Adrenal gland (tissue), 5 donors: ENCODE results near the gene BMP5.

Experiments used
- CTCF ChIP-seq, 6 experiments: fragments of 450-650 bp in 4 of 6; fragments of 200-600 bp in 2 of 6; sonication (generic) in 1 of 6; IDR thresholded peaks; 1 replicate in 5 of 6; 2 replicates in 1 of 6; pipeline versions ENCODE4 v1.5.1 to v1.8.0; 2016 to 2021; ENCODE audit warnings: antibody characterized with exemption in 6 of 6, mild to moderate bottlenecking in 2 of 6, moderate library complexity in 1 of 6
- POLR2A ChIP-seq, 2 donors: fragments of 450-650 bp; IDR thresholded peaks; one replicate each; pipeline ENCODE4 v1.6.1; 2017; ENCODE audit warnings: antibody characterized with exemption in 2 of 2, mild to moderate bottlenecking in 2 of 2, moderate library complexity in 1 of 2
- donor health status: DM: no; HTN: no; CAD: no.

- TF ChIP-seq CTCF (IDR thresholded peaks at IDR 0.05) (no peak), POLR2A (IDR thresholded peaks at IDR 0.05) (no peak)
Measured at GRCh38 chr6:55841341-55841740, 34.0 kb downstream of the BMP5 start.
